ENCODE results near the gene CREB3L1.

Gene CREB3L1

DNA sequence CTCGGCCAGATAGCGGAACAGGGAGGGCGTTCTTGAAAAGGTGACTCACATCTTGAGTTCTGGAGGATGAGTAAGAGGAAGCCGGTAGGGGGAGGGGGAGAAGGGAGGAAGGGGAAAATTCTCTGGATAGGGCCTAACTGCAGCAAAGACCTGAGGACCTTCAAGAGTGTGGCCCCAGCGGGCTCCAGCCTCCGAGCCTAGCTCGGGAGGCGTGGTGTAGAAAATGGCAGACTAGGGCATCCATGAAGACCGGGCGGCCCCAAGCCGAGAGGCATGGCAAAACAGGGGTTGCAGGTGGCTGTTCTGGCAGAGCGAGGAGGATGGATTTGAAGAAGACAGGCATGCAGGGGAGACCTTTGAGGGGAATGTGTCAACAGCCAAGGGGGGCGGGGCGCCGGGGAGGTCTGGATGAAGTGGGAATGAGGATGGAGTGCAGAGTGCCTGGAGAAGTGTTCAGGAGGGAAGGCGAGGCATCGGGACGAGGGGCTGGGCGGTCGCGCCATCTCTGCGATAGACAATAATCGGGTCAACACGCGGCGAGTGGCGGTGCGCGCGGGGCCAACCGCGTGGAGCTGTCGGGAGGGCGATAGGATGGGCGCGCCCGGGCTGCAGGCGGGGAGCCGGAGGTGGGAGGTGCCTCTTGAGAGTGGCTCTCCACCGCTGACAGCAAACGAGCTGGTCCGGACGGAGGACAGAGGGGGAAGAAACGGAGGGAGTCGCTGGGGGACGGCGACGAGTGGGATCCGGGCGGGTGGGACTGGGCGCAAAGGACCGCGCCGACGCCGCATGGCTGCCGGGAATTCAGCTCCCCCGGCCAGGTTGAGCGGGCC is 40.0 kb upstream of the CREB3L1 start:
- no peak for TF ChIP-seq CTCF (conservative IDR thresholded peaks at IDR 0.05; ENCODE audit: low read length)
- DNase-seq (ENCODE audit: low read depth): peak; percentile 80
- H3K4me3 ChIP-seq (ENCODE audit: low read length): peak overlapping the region; percentile 54

DNA sequence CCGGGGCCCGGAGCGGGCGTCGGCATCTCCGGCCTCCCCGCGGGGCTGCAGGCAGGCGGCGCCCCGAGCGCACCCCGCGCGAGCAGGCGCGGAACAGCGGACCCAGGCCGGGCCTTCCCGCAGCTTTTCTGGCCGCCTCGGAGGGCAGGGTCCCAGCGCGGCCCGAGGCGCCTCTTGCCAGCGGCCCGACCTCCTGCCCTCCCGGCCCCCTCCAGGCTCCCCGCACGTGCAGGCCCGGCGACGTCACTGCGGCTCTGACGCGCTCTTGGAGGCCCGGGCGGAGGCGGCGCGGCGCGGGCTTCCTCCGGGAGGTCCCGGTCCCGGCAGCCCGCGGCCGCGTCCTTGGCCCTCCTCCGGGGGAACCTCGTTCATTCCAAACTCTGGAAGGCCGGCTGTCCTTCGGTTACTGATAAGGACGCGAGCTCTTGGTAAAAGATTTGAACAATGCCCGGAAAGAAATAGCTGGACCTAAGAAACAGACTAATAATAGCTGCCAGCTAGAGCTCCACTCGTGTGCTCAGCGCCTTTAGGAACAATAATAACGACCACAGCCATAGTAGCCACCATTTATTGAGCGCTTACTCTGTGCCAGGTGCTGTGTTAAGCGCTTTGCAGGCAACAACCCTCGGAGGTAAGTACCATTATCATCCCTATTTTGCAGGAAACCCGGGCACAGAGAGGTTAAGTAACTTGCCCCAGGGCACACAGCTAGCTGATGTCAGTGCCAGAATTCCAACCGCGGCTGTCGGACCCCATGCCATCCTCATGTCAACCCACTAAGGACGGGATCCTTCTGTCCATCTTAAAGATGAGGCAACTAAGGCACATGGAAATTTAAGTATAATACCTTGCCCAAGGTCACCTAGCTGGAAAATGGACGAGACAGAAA is 39.1 kb upstream of the CREB3L1 start:
- peak overlapping the region; percentile 61 for H3K4me3 ChIP-seq (ENCODE audit: low read length)
- DNase-seq (ENCODE audit: low read depth): peak; percentile 47
- no peak for TF ChIP-seq CTCF (conservative IDR thresholded peaks at IDR 0.05; ENCODE audit: low read length)

- DNase-seq (ENCODE audit: low read depth): peak; percentile 85
- peak; percentile 66 for TF ChIP-seq CTCF (conservative IDR thresholded peaks at IDR 0.05; ENCODE audit: low read length)
- peak overlapping the region; percentile 61 for H3K4me3 ChIP-seq (ENCODE audit: low read length)
These were observed 38.3 kb upstream of the CREB3L1 start for GRCh38 chr11:46238967-46239800.

DNA sequence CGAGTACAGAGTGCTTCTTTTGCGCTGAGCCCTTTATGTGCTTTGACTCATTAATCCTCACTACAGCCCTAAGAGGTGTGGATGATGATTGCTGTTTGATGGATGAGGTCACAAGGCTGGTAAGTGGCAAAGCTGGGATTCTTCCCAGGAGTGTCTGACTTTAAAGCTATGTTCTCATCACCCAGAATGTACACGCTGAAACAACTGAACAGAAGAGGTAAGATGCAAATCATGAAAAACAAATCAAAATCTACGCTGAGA is 37.7 kb upstream of the CREB3L1 start:
- DNase-seq (ENCODE audit: low read depth): peak; percentile 67
- peak overlapping the region; percentile 42 for H3K4me3 ChIP-seq (ENCODE audit: low read length)
- TF ChIP-seq CTCF (conservative IDR thresholded peaks at IDR 0.05; ENCODE audit: low read length): no peak

DNA sequence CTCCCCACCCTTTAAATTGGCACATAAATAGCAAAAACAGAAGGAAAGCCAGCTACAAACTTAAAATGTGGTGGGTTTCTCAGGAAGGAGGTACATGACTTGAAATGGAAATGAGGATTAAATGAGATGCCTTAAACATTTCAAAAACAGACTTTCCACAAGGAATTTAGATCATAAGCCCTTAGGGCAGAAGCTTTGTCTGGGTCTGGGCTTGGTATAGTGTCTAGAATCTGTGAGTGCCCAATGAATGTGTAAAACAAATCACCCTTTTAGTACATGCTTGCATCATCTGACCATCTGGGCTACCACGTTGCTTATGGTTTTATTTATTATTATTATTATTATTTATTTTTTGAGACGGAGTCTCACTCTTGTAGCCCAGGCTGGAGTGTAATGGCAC is 37.1 kb upstream of the CREB3L1 start:
- no peak for TF ChIP-seq CTCF (conservative IDR thresholded peaks at IDR 0.05; ENCODE audit: low read length)
- no peak overlapping the region for H3K4me3 ChIP-seq (ENCODE audit: low read length)
- peak; percentile 47 for DNase-seq (ENCODE audit: low read depth)

- no peak overlapping the region for H3K4me3 ChIP-seq (ENCODE audit: low read length)
- peak; percentile 21 for DNase-seq (ENCODE audit: low read depth)
- TF ChIP-seq CTCF (conservative IDR thresholded peaks at IDR 0.05; ENCODE audit: low read length): no peak
These were observed 36.6 kb upstream of the CREB3L1 start for GRCh38 chr11:46240861-46241260.
